GM18909 (cell line): ENCODE data around the gene KDF1.
"Not testable (repeated sequence)": the region's sequence is repeated elsewhere in the genome, so short reads cannot be mapped to it uniquely, and the experiment has no call there.

Source experiments
- ATAC-seq: cut with Tn5 transposase; IDR thresholded peaks from one replicate; pipeline ENCODE4 v1.9.1; 2021; ENCODE audit warnings: mild to moderate bottlenecking; ENCODE audit not compliant: unreplicated experiment, poor library complexity

Gene KDF1

DNA sequence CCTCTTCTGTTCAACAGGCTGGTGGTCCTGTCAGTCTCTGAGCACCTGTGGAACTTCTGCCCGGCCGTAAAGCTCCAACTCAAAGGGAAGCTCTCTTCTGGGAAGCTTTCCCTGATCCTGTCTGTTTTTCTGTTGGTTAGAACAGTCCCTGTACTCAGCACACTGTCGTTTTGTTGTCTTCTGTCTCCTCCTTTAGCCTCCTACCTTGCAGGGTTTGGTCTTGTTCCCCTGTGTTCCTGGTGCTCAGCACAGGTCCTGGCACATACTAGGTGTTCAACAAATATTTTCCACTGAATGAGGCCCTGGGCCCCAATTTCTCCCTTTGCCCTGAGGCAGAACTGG lies 328 bp upstream of the KDF1 start:
- ATAC-seq = no peak

DNA sequence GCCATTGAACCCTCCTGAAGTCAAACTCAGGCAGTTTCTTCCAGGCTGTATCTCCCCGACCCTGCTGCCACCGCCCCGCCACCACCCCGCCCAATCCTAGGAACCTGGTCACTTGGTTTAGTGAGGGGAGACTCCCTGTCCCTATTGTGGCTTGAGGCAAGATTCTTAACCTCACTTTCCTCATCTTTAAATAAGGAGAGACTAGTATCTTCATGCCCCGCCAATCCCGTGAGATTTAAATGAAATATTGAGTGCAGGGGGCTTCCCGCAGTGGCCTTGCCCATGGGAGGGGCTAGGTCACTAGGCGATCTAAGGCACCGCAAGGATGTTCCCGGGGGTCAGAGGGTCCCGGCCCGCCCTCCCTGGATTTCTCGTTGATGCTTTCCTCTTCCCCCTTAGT lies 998 bp downstream of the KDF1 start:
- no peak for ATAC-seq

DNA sequence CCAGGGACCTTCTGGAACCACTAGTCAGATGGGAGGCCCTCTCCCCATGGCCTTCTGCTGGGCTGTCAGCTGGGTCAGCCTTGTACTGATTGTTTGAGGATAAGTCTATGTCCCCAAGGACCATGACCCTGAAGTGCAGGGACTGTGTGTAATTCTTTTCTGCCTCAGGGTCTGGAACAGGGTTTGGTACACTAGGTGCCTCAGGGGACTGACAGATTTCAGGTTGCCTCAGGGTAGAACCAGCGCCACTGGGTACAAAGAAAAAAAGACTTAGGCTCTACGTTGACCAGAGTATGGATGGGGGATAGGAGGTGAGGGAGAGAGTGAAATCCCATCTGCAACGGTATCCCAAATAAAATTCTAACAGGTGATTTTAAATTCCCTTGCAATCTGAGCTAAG lies 3.0 kb downstream of the KDF1 start:
- no peak for ATAC-seq

DNA sequence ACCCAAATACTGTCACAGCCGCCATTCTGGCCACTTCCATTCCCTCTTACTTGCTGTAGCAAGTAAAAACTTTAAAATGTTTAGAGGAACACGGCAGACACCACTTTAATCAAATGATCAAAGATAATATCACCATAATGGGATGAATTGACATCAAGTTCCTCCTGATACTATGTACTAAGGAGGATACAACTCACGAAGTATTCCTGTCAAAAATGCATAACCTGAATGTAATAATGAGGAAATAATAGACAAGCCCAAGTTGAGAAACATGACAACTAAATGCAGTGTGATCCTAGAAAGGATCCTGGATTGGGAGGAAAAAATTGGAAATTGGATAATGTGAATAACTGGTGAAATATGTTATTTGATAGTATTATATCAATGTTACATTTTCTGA lies 3.9 kb downstream of the KDF1 start:
- ATAC-seq = no peak

DNA sequence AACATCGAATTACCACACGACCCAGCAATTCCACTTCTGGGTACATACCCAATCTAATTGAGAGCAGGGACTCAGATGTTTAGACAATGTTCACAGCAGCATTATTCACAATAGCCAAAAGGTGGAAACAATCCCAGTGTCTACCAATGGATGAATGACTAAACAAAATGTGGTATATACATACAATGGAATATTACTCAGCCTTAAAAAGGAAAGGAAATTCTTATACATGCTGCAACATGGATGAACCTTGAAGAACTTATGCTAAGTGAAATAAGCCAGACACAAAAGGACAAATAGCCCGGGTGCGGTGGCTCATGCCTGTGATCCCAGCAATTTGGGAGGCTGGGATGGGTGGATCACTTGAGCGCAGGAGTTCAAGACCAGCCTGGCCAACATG lies 6.9 kb downstream of the KDF1 start:
- ATAC-seq = no peak

DNA sequence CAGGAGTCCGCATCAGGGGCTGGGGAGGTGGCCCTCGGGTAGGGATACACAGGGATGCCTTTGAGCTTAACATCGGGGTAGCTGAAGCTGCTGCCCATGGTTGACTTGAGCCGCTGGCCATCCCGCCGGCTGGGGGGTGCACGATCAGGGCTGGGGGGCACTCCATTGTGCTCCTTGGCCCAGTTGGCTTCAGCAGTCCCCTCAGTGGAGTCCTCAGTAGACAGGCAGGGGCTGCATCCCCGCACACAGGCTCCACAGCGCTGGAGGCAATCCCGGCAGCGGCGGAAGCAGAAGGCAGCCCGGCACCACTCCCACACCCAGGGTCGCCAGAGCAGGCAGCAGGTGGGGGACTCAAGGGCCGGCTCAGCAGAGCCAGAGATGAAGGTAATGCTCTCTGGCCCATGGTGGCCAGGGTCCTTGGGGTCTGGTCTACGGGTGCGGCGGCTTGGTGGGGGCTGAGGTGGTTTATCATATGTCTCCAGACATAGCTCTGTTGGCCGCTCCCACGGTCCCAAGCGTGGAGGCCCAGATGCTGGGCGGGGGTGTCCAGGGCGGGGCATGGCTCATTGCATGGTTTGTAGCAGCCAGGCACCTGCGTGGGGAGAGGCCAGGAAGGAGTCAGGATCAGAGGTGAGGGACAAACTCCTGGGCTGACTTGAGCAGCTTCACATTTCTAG lies 8.3 kb downstream of the KDF1 start:
- ATAC-seq = no peak

DNA sequence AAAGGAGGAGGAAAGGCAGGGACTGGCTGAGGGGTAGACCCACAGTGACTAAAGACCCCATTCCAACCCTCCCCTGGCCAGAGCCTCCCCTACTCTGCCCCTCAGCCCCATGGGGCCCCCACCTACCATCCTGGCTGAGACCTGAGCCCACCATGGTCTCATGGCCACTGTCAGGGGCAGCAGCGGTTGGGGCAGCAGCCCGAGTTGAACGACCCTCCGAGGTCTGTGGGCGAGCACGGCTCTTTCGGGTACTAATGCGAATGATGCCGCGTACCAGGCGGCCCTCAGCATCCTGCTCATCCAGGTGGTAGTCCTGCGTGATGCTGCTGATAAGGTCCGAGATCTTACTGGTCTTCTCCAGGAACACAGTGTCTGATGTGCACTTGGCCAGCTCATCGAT lies 9.1 kb downstream of the KDF1 start:
- no peak for ATAC-seq

DNA sequence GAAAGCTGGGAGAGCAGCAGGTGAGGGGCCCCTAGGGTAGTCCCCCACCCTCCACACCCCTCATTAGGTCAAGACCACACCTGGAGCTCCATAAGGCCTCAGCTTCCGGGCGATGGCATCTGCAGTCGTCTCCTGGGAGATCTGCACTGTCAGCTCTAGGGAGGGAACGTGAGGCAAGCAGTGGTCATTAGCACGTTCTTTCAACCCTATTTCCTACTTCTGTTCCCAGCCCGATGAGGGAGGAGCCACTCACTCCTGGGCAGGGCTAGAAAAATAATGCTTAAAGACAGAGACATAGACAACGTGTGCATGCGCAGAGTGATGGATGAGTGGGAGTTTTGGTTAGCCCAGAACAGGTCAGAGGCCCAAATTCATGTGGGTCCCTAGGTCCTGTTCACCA lies 9.7 kb downstream of the KDF1 start:
- ATAC-seq = no peak

DNA sequence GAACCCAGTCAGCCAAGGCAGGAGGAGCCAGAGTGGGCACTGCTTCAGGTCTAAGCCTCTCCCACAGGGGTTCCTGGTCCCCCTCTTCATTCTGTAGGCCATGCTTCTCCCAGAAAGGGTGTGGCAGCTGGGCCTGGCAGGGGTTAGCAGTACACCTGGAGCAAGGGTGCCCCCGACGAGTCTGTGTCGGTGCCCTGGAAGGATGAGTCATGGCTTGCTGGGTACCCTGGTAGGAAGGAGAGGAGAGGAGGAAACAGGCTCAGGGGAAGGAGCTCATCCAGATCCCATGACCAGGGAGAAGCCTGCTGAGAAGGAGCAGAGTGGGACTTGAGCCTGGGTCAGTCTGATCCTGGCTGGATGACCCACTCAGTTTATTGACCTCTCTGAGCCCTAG lies 10.3 kb downstream of the KDF1 start:
- no peak for ATAC-seq

DNA sequence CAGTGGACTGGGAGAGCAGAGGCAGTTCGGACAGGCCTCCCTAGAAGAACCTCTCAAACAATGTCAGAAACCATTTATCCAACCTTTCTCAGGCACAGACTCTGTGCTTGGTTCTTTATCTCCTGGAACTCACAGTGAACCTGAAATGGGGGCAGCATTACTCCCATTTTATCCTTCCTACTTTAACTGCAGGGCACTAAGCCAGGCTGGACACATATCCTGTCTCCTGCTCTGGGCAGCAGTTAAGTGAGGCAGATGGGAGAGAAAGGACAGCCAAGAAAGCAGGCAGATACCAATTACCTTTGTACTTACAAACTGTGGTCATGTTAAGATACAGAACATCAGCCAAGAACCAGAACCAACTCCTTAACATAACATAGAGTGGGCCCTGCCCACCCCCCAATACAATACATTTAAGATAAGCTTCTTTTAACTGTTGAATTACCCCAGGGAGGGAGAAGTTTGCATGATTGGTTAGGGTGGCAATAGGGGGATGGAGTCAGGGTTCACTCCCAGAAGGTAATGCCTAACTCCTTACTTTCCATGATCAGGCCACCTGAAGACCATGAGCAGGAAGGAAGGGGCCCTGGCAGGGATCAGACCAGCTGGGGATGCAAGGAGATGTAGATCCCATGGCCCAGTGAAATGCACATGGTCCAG lies 10.9 kb downstream of the KDF1 start:
- no peak for ATAC-seq

DNA sequence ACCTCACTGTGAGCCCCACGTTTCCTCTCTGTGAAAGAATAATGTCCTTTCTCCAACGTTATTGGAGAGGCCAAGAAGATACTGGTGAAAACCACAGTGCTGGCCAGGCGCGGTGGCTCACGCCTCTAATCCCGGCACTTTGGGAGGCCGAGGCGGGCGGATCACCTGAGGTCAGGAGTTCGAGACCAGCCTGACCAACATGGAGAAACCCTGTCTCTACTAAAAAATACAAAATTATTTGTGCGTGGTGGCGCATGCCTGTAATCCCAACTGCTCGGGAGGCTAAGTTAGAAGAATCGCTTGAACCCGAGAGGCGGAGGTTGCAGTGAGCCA lies 11.6 kb downstream of the KDF1 start:
- not testable (repeated sequence) for ATAC-seq

DNA sequence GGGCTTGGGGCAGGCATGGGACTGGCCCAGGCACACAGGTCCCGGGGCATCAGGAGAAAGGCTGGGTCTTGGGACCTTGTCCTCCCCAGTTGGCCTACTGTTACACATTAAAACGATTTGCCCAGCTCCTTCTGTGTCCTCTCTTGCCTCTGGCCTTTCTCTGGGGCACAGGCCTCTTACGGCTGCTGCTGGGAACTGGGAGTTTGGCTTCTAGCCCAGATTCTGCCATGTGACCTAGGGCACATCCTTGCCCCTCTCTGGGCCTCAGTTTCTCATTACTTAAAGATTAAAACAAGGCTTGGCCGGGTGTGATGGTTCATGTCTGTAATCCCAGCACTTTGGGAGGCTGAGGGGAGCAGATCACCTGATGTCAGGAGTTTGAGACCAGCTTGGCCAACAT lies 14.0 kb downstream of the KDF1 start:
- no peak for ATAC-seq

DNA sequence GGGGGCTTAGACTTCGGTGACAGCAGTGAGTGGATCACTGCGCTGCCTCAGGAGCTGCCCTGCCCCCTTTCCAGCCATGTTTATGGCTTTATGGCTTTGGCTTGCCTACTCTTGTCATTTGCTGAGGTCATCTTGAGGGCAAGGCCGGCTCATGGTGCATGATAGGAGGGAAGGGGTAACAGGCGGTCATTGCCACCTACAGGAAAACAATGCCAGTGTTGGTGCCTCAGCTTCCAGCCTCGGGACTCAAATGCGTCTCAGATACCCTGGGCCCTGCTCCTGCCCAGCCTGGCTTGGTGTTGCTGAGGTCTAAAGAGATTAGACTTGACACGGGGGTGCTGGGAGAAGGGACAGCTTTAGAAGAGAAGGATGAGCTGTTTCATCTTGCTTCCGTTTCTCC lies 14.5 kb downstream of the KDF1 start:
- ATAC-seq = no peak

DNA sequence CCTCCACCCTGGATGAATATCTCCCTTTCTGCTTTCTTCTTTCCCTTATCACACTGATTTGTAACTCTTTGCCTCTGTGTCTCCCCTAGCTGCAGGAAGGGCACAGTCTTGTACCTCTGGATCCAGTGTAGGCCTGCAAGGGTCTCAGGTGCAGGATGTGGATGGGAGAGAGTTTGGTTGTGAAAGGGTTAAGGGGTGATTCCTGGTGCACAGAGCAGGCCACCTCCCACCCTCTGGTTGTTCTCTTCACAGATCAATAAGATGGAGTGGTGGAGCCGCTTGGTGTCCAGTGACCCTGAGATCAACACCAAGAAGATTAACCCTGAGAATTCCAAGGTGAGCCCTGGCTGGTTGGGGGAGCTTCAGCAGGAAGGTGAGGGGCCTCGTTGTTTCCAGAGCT lies 15.1 kb downstream of the KDF1 start:
- no peak for ATAC-seq

DNA sequence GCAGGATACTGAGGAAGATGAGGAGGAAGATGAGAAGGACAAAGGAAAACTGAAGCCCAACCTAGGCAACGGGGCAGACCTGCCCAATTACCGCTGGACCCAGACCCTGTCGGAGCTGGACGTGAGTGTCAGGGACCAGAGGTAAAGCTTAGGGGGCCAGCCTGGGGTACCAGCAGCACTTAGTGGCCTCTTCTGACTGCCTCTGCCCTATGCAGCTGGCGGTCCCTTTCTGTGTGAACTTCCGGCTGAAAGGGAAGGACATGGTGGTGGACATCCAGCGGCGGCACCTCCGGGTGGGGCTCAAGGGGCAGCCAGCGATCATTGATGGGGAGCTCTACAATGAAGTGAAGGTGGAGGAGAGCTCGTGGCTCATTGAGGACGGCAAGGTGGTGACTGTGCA lies 17.6 kb downstream of the KDF1 start:
- ATAC-seq = no peak

DNA sequence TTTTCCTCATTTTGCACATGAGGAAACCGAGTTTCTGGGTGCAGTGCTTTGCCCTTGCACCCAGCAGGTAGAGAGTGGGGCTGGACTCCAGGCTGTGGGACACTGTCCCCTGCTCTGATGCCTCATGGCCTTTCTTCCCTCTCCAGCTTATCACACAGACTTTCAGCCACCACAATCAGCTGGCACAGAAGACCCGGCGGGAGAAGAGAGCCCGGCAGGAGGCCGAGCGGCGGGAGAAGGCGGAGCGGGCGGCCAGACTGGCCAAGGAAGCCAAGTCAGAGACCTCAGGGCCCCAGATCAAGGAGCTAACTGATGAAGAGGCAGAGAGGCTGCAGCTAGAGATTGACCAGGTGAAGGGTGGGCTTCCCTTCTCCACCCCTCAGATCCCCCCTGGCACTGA lies 19.0 kb downstream of the KDF1 start:
- ATAC-seq = no peak

DNA sequence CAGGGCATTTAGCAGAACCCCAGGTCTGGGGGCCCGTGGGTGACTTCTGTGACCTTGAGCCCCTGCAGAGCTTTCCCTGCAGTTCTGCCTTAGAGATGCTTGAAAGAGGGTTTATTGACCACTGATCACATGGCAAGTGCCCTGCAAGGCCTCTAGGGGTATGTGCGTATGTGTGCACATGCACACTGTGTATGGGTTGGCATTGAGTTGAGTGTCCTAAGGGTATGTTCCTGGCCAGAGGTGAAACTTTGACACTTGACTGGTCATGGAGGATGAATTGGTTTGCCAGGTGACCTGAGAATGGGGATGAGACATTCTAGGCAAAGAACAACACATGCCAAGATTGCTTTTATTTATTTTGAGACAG lies 21.6 kb downstream of the KDF1 start:
- no peak for ATAC-seq

DNA sequence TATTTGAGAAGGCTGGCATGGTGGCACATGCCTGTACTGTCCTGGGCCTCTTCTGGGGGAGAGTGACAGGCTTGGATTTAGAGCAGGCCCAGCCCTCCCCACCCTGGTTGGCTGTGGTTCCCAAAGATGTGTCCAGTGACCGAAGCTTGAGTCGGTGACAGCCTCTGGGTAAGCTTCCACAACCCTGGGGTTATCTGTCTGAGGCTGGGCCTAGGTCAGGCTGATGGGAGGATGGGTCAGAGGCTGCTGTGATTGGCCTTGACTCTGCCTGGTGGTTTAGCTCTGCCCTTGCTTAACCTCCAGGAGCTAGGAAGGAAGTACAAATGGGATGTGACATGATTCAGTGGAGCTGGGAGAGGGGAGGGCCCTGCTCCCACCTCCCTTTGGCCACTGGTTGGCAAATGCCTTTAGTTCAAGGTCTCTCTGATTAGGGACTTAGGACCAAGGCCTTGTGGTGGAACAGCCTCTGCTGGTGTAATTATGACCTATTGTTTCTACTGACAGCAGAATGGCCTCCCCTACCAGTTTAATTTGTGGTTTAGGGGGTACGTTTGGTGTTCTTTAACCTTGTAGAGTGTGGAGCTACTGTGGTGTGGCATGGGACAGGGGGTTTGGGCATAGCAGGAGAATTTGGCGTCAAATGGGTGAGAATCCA lies 22.1 kb downstream of the KDF1 start:
- ATAC-seq = no peak

DNA sequence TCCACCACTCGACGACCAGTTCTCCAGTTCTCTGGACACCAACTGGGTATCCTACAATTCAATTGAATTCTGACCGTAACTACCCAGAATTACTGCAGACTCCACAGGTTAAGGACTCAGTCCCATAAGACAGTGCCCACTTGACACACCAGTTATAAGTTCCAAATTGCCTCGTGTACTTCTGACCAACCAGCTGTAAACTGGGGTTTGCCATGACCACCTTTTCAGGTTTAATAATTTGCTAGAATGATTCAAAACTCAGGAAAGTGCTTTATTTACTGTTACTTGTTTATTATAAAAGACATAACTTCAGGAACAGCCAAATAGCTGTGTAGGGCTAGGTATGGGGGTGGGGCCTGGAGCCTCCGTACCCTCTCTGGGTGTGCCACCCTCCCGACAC lies 23.4 kb downstream of the KDF1 start:
- no peak for ATAC-seq

DNA sequence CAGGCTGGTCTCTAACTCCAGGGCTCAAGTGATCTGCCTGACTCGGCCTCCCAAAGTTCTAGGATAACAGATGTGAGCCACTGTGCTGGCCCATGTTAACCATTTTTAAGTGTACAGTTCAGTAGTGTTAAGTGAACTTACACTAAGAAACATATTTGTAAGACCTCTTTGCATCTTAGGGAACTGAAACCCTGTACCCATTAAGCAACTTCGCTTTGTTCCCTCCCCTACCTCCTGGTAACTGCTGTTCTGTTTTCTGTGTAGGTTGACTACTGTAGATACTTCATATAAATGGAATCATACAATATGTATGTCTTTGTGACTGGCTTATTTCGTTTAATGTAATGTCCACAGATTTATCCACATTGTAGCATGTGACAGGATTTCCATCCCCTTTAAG lies 27.7 kb downstream of the KDF1 start:
- ATAC-seq = no peak

DNA sequence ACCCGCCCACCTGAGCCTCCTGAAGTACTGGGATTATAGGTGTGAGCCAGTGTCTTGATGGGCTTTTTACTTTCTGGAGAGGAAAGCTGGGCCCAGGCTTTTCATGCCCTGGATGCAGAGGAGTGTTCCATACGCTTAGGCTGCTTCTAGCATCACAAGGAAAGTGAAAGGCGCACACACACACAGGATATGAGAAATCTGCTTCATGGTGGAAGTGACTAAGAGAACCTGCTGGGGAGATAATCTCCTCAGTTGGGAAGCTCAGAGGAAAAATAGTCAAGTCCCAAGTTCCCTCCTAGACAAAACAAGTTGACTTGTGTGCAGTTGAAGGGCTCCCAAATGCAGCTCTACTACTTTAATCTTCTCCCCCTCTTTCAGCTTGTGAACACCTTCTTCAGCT lies 36.6 kb downstream of the KDF1 start:
- no peak for ATAC-seq

DNA sequence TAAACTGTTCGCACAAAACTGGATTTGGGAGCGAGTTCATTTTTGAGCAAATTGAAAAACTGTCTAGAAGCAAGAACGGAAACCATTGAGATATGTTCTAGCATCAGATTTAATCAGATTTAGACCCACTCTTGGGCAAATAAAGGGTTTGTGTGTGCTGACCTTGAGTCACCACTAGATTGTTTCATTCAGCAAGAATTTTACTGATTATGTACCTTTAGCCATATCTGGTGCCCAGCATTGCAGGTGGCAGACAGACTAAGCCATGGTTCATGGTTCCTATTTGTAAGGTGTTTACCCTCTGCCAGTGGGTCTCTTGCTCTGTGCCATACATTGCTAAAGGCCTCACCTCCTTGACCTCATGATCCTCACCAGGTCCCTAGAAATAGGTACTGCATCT lies 37.4 kb downstream of the KDF1 start:
- ATAC-seq = no peak

DNA sequence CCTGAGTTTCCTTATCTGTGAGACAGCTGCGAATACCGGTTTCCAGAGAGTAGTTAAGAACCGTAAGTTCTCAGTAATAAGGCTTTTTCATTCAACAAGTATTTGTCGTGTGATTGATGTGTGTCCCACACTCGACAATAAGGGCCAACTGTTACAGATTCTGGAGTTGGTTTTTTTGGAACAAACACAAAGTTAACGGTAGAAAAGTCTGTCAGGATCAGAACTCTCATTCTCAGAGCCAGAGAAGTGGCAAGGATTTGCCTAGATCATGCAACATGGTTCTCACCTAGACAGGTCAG lies 37.9 kb downstream of the KDF1 start:
- ATAC-seq = no peak
